GM18526 (cell line): ENCODE measurements around the gene TTBK1.

Experiments
- POLR2A ChIP-seq: IDR thresholded peaks from 3 replicates; pipeline ENCODE4 v1.6.1; 2011; ENCODE audit not compliant: insufficient read length; ENCODE audit errors: extremely low read depth

Gene TTBK1

DNA sequence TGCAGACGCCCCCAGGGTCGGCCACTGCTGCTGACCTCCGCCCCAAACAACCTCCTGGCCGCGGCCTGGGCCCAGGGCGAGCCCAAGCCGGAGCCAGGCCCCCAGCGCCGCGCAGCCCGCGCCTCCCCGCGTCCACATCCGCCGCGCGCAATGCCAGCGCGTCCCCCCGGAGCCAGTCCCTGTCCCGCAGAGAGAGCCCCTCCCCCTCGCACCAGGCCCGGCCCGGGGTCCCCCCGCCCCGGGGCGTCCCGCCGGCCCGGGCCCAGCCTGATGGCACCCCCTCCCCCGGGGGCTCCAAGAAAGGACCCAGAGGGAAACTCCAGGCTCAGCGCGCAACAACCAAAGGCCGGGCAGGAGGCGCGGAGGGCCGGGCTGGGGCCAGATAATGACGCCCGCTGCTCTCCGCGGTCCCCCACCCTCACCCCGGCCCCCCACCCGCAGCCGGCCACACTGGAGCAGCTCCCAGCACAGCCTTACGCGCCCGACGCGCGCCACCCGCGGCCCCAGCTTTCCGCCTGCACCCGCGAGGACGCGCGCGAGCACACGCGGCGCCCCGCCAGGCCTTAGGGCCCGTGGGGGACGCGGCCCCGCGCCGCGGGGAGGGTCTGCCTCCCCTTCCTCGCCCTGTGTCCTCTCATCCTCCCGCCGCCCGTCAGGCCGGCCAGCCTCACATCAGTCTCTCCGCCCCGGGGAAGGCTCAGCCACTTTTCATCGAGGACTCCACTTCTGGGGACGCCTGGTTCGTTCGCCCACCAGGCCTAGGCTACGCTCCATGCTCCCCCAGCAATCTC is 41.9 kb downstream of the TTBK1 start:
- no peak for TF ChIP-seq POLR2A

GRCh38 chr6:43285832-43286231 is 42.6 kb downstream of the TTBK1 start:
- TF ChIP-seq POLR2A: no peak

DNA sequence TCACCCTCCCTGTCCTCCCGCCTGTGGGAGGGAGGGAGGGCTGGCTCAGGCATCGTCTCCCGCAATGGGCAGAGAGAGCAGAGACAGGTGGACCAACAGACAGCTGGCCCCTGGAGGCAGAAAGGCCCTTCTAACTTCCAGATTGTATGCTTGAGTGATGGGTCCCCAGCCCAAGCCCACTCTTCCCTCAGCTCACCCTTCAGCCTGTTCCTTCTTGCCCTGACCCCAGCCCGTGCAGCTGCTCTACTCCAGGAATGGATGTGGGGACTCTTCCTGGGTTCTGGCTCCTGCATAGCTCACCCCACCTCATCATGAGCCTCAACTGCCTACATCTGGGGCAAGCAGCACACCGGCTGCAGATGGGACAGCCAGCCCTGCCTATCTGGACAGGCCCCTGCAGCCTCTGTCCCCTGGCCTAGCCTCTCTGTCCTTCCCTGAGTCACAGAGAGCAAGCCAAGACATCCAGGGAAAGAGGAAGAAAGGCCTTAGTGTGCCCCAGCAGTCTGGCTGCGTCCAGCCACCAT is 43.2 kb downstream of the TTBK1 start:
- no peak for TF ChIP-seq POLR2A

DNA sequence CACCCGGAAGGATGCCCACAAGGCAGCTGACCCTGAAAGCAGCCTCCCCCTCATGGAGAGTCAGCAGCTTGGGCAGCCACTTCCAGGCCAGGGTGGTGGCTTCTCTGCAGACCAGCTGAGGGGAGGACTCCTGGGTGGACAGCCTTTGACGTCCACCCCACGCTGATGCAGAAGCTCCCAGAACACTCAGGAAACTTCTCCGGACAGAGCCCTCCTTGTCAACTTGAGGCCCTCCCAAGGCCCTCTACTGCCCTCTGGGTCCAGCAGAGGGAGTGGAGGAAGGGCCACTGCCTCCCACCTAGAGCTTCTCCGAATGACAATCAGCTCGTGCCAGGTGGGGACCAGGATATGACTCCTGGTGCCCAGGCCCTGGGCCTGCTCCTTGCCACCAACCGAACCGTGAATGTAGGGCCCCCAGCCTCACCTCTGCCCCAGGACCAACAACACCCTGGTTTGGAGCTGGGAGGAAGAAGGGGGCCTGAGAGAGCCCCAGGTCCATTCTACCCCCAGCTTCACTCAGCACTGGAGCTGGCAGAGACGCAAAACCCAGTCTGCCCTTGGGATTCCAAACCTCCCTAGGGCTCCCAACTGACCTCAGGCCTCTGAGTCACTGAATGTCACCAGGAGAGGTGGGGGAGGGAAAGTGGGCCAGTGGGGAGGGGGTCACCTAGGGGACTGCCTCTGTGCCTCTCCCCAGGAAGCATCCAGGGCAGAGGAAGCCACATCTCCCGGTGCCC is 43.9 kb downstream of the TTBK1 start:
- TF ChIP-seq POLR2A: no peak

DNA sequence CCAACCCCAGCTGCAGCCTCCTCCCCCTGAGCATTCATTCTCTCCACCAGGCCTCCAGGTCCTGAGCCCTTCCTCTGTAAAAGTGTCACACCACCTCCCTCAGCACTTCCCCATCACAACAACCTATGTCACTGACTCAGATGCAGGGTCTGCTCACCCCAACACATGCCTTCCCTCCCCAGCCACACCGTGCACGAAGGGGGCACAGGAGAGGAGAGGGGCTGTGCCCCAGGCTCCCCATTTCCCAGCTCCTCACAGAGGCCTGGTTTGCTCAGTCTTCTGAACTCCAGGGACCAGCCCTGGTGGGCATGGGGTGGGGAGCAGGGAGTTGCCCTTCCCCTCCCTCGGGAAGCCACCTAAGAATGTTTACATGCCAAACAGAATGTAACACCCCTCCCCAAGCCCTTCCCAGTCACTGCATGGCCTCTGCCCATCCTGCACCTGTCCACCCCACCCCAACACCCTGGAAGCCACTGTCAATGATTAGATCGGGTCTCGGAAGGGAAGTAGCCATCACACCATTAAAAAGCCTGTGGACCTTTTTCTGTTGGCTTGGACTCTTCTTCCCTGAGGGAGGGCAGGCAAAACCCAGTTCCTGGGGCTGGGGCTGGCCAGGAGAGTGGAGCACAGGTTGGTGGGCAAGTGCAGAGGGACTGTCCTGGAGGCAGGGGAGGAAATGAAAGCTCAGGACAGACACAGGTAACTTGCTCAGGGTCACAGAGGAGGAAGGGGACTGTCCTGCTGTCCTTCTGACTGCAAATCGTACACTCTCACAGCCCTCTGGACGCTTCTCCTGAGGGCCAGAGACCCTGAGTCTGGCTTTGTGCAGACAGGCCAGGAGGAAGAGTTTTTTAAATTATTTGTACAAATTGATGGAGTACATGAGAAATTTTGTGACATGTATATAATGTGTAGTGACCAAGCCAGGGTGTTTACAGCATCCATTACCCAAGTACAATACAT is 44.7 kb downstream of the TTBK1 start:
- TF ChIP-seq POLR2A: no peak

DNA sequence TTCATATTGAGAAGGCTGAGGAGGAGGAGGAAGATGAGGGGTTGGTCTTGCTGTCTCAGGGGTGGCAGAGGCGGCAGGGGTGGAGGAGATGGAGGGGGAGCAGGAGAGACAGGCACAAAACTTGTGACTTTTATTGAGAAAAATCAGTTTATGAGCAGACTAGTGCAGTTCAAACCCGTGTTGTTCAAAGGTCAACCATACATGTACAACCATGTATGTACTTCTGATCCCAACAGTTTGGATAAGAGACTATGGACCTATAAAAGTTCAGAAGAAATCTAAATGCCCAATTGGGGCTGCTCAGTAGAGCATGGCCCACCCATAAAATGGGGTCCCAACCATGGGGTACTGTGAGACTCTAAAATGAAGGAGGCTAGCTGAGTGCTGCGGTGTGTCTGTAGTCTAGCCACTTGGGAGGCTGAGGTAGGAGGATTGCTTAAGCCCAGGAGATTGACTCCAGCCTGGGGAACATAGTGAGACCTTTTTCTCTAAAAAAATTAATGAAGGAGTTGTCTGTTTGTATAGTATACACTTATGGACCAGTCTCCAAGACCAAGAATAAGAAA is 47.1 kb downstream of the TTBK1 start:
- TF ChIP-seq POLR2A: no peak

- no peak for TF ChIP-seq POLR2A
These were observed 47.6 kb downstream of the TTBK1 start for GRCh38 chr6:43290905-43291355.

GRCh38 chr6:43291708-43292107 is 48.4 kb downstream of the TTBK1 start:
- TF ChIP-seq POLR2A: no peak

- TF ChIP-seq POLR2A: no peak
These were observed 49.1 kb downstream of the TTBK1 start for GRCh38 chr6:43292341-43292740.

DNA sequence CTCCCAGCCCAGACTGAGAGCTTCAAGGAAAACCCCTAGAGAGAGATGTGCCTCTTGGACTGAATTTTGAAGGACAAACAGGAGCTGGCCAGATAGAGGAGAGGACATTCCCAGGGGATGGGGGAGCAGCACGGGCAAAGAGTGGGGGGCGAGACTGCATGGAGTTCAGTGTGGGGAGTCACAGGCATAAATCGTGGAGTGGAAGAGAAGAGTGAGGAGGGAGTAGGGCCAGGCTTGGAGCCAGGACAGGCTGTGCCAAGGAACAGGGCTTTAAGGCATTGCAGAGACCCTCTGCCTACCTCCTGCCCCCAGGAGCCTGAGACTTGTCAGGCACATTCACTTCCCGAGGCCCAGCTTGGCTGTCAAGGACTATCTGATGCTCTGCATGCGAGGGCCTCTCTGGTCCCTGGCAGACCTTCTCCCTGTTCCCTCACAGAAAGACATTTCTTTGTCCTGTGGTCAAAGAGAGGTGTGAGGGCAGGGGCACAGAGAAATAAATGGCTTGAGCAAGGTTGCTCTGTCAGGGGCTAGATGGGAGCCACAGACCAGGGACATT is 49.6 kb downstream of the TTBK1 start:
- no peak for TF ChIP-seq POLR2A

DNA sequence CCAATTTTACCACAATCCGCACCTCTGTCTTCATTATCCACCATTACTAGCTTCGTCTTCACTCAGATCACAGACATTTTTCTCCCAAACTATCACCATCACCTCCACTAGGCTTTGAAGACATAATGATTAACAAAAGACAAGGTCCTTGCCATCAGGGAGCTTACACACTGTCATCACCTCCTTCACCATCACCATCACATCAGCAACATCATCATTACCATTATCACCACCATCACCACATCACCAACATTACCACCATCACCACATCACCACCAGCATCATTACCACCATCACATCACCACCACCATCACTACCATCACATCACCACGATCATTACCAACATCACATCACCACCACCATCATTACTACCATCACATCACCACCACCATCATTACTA is 50.4 kb downstream of the TTBK1 start:
- TF ChIP-seq POLR2A: no peak

GRCh38 chr6:43294536-43294935 is 51.3 kb downstream of the TTBK1 start:
- no peak for TF ChIP-seq POLR2A

DNA sequence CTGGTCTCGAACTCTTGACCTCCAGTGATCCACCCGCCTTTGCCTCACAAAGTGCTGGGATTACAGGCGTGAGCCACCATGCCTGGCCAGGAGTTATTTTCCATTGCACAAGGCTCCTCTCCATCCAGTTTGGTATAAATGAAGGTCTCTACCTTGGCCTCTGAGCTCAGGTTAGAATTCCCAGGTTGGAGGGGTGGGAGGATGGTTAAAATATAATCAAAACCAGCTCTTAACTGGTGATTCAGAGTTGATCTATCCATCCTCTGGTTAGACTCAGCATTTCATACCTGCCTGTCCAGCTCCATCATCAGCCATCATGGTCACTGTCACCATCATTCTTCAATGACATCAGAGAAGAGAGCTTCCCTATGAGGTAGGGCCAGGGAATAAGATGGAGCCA is 52.2 kb downstream of the TTBK1 start:
- no peak for TF ChIP-seq POLR2A

- no peak for TF ChIP-seq POLR2A
These were observed 53.7 kb downstream of the TTBK1 start for GRCh38 chr6:43296780-43297497.
